ENCODE data around the gene SGK1.

SGK1 gene

DNA sequence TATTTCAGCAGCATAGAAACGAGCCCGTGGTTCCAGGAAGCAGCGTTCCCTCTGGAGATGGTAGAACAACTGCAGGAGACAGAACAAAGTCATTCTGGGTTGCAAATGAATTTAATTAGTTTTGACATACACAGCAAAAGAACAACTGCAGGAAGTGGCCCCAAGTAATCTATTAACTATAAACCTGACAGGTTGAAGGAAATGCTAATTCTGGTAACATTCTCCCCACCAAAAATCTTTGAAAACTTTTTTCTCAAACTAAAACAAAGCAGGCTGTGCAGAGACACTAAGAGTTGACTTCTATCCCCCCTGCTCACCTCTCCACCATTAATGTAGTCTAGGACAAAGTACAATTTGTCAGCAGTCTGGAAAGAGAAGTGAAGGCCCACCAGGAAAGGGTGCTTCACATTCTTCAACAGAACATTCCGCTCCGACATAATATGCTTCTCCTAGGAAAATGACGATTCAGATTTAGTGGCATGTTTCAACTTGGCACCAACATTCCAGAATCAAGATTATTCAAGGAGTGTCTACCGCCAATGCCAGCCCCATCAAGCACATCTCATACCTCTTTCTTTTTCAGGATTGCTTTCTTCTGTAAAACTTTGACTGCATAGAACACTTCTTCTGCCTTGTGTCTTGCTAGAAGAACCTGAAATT lies 145.1 kb downstream of the SGK1 start:
- no peak overlapping the region for H3K27ac ChIP-seq
- H3K79me2 ChIP-seq (ENCODE audit: insufficient read depth, low read depth) = peaks cover 15% of the 10 kb centered on the region; the same call in 1 of the 2 replicates
- H3K36me3 ChIP-seq (ENCODE audit: insufficient read depth) = no peaks in the 10 kb centered on the region
- H3K9ac ChIP-seq = no peak overlapping the region
- no peaks in the 10 kb centered on the region for H3K27me3 ChIP-seq (ENCODE audit: insufficient read depth, low read depth)
- H4K20me1 ChIP-seq (ENCODE audit: insufficient read depth) = no peaks in the 10 kb centered on the region
- no peak overlapping the region for H3K4me3 ChIP-seq (IDR thresholded peaks at IDR 0.05; ENCODE audit: insufficient read depth, low read depth, low read length)
- H3K4me2 ChIP-seq = peak overlapping the region; percentile 47
- no peak overlapping the region for H2AFZ ChIP-seq (ENCODE audit: low read depth)
- TF ChIP-seq, protein P1, sequence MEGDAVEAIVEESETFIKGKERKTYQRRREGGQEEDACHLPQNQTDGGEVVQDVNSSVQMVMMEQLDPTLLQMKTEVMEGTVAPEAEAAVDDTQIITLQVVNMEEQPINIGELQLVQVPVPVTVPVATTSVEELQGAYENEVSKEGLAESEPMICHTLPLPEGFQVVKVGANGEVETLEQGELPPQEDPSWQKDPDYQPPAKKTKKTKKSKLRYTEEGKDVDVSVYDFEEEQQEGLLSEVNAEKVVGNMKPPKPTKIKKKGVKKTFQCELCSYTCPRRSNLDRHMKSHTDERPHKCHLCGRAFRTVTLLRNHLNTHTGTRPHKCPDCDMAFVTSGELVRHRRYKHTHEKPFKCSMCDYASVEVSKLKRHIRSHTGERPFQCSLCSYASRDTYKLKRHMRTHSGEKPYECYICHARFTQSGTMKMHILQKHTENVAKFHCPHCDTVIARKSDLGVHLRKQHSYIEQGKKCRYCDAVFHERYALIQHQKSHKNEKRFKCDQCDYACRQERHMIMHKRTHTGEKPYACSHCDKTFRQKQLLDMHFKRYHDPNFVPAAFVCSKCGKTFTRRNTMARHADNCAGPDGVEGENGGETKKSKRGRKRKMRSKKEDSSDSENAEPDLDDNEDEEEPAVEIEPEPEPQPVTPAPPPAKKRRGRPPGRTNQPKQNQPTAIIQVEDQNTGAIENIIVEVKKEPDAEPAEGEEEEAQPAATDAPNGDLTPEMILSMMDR (conservative IDR thresholded peaks at IDR 0.05; ENCODE audit: low read depth, low read length) = no peak
- H3K4me1 ChIP-seq (ENCODE audit: low read depth, poor library complexity, severe bottlenecking) = peaks cover 23% of the 10 kb centered on the region

DNA sequence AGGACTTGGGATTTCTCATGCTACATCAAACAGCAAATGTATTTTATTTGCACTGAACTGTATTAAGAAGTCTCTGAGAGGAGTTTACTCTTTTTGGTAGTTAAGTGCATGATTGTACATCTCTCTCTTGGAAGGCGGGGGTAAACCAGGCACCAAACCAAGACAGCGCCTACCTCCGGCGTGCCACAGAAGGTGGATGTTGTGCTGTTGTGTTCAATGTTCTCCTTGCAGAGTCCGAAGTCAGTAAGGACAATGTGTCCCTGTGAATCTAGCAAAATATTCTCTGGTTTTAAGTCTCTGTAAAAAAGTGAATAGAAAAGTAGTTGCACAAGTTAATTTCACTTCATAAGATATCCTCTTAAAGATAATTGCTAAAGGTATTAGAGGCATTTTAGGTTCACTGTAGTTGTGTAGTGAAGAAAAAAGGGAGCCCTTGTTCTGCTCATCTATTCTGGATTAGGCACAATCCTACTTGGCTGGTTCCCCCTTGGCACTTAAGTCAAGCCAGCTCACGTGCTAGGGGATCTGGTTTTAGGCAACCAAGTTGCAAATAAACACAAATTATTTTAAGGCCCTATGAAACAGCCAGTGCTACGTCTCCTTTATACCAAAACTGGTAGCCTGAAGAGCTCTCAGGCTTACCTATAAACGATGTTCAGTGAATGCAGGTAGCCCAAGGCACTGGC lies 145.7 kb downstream of the SGK1 start:
- no peak overlapping the region; the same call in 1 of the 2 replicates for H3K4me2 ChIP-seq
- peaks cover 15% of the 10 kb centered on the region; the same call in 1 of the 2 replicates for H3K79me2 ChIP-seq (ENCODE audit: insufficient read depth, low read depth)
- TF ChIP-seq, protein P1 (conservative IDR thresholded peaks at IDR 0.05; ENCODE audit: low read depth, low read length) = no peak
- no peaks in the 10 kb centered on the region for H3K27me3 ChIP-seq (ENCODE audit: insufficient read depth, low read depth)
- no peaks in the 10 kb centered on the region for H4K20me1 ChIP-seq (ENCODE audit: insufficient read depth)
- H3K4me3 ChIP-seq (IDR thresholded peaks at IDR 0.05; ENCODE audit: insufficient read depth, low read depth, low read length) = no peak overlapping the region
- H3K9ac ChIP-seq = no peak overlapping the region
- peaks cover 23% of the 10 kb centered on the region for H3K4me1 ChIP-seq (ENCODE audit: low read depth, poor library complexity, severe bottlenecking)
- no peaks in the 10 kb centered on the region for H3K36me3 ChIP-seq (ENCODE audit: insufficient read depth)
- no peak overlapping the region for H2AFZ ChIP-seq (ENCODE audit: low read depth)
- H3K27ac ChIP-seq = no peak overlapping the region

DNA sequence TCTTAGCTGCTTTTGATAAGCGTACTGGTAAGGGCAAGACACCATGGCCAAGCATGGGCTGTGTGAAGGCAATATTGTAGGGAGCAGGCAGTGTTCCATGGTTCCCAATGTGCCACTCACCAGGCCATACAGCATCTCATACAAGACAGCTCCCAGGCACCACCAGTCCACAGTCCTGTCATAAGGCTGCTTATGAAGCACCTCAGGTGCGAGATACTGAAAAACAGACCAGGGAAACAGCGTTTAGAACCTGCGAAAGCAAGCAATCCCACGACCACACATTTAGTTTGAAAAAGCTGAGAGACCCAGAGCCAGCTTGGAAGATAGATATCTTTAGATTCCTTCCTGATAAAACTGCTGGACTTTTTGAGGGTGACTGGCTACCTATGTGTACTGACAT lies 146.4 kb downstream of the SGK1 start:
- TF ChIP-seq, protein P1 (conservative IDR thresholded peaks at IDR 0.05; ENCODE audit: low read depth, low read length) = no peak
- no peaks in the 10 kb centered on the region for H3K27me3 ChIP-seq (ENCODE audit: insufficient read depth, low read depth)
- no peak overlapping the region for H3K4me3 ChIP-seq (IDR thresholded peaks at IDR 0.05; ENCODE audit: insufficient read depth, low read depth, low read length)
- H3K4me2 ChIP-seq = no peak overlapping the region
- H3K36me3 ChIP-seq (ENCODE audit: insufficient read depth) = no peaks in the 10 kb centered on the region
- H3K27ac ChIP-seq = no peak overlapping the region
- H3K79me2 ChIP-seq (ENCODE audit: insufficient read depth, low read depth) = peaks cover 15% of the 10 kb centered on the region; the same call in 1 of the 2 replicates
- no peak overlapping the region for H2AFZ ChIP-seq (ENCODE audit: low read depth)
- H3K9ac ChIP-seq = no peak overlapping the region
- peaks cover 23% of the 10 kb centered on the region for H3K4me1 ChIP-seq (ENCODE audit: low read depth, poor library complexity, severe bottlenecking)
- no peaks in the 10 kb centered on the region for H4K20me1 ChIP-seq (ENCODE audit: insufficient read depth)

DNA sequence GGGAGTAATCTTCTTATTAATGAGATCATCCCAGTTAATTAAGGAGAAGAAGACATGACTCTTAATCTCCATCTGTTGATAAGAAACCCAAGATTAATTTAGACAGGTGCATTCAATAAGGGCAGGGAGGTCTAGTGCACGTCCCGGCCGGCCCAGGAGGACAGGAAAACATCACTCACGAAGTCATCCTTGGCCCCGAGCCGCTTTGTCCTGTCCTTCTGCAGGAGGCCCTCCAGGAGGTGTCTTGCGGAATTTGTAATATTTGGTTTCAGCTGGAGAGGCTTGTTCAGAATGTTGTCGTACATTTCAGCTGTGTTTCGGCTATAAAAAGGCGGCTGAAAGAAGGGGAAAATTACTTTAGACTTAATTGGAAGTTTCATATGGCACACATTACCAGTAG lies 147.1 kb downstream of the SGK1 start:
- no peaks in the 10 kb centered on the region for H3K27me3 ChIP-seq (ENCODE audit: insufficient read depth, low read depth)
- H3K36me3 ChIP-seq (ENCODE audit: insufficient read depth) = no peaks in the 10 kb centered on the region
- H3K4me1 ChIP-seq (ENCODE audit: low read depth, poor library complexity, severe bottlenecking) = peaks cover 20% of the 10 kb centered on the region
- no peak overlapping the region for H3K27ac ChIP-seq
- peaks cover 15% of the 10 kb centered on the region; the same call in 1 of the 2 replicates for H3K79me2 ChIP-seq (ENCODE audit: insufficient read depth, low read depth)
- H3K4me3 ChIP-seq (IDR thresholded peaks at IDR 0.05; ENCODE audit: insufficient read depth, low read depth, low read length) = no peak overlapping the region
- no peak overlapping the region for H3K9ac ChIP-seq
- no peak overlapping the region for H3K4me2 ChIP-seq
- H4K20me1 ChIP-seq (ENCODE audit: insufficient read depth) = no peaks in the 10 kb centered on the region
- TF ChIP-seq, protein P1 (conservative IDR thresholded peaks at IDR 0.05; ENCODE audit: low read depth, low read length) = no peak
- no peak overlapping the region for H2AFZ ChIP-seq (ENCODE audit: low read depth)

Measured in KMS-11 (cell line).